ENCODE results near the gene UPF2. TPM values are rescaled to one million over a fixed set of nuclear protein-coding genes. Genes with fewer than 3 reads are reported as not detected.

UPF2 gene, protein sequence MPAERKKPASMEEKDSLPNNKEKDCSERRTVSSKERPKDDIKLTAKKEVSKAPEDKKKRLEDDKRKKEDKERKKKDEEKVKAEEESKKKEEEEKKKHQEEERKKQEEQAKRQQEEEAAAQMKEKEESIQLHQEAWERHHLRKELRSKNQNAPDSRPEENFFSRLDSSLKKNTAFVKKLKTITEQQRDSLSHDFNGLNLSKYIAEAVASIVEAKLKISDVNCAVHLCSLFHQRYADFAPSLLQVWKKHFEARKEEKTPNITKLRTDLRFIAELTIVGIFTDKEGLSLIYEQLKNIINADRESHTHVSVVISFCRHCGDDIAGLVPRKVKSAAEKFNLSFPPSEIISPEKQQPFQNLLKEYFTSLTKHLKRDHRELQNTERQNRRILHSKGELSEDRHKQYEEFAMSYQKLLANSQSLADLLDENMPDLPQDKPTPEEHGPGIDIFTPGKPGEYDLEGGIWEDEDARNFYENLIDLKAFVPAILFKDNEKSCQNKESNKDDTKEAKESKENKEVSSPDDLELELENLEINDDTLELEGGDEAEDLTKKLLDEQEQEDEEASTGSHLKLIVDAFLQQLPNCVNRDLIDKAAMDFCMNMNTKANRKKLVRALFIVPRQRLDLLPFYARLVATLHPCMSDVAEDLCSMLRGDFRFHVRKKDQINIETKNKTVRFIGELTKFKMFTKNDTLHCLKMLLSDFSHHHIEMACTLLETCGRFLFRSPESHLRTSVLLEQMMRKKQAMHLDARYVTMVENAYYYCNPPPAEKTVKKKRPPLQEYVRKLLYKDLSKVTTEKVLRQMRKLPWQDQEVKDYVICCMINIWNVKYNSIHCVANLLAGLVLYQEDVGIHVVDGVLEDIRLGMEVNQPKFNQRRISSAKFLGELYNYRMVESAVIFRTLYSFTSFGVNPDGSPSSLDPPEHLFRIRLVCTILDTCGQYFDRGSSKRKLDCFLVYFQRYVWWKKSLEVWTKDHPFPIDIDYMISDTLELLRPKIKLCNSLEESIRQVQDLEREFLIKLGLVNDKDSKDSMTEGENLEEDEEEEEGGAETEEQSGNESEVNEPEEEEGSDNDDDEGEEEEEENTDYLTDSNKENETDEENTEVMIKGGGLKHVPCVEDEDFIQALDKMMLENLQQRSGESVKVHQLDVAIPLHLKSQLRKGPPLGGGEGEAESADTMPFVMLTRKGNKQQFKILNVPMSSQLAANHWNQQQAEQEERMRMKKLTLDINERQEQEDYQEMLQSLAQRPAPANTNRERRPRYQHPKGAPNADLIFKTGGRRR
- polyA plus RNA-seq (14.0 to 20.3 TPM (median 14.4 TPM) in 3 replicates), polyA minus RNA-seq (2.3 to 20.1 TPM (median 9.9 TPM) in 3 replicates)
- polyA plus RNA-seq (2011; ENCODE audit: low read depth), result 84.0 TPM
- polyA plus RNA-seq (2011; cell fraction: cytosol; rRNA removed), result 9.7 and 16.1 TPM in 2 replicates
- polyA plus RNA-seq (2011; cell fraction: nucleus; rRNA removed), result 19.3 and 26.5 TPM in 2 replicates
- polyA plus RNA-seq (2012; ENCODE audit: low replicate concordance), result 13.5 and 20.9 TPM in 2 replicates
- polyA minus RNA-seq (2011; cell fraction: cytosol; rRNA and poly(A)+ RNA removed), result 6.9 TPM
- 11.4 and 23.7 TPM in 2 replicates for polyA minus RNA-seq (2011; cell fraction: nucleus; rRNA and poly(A)+ RNA removed)

DNA sequence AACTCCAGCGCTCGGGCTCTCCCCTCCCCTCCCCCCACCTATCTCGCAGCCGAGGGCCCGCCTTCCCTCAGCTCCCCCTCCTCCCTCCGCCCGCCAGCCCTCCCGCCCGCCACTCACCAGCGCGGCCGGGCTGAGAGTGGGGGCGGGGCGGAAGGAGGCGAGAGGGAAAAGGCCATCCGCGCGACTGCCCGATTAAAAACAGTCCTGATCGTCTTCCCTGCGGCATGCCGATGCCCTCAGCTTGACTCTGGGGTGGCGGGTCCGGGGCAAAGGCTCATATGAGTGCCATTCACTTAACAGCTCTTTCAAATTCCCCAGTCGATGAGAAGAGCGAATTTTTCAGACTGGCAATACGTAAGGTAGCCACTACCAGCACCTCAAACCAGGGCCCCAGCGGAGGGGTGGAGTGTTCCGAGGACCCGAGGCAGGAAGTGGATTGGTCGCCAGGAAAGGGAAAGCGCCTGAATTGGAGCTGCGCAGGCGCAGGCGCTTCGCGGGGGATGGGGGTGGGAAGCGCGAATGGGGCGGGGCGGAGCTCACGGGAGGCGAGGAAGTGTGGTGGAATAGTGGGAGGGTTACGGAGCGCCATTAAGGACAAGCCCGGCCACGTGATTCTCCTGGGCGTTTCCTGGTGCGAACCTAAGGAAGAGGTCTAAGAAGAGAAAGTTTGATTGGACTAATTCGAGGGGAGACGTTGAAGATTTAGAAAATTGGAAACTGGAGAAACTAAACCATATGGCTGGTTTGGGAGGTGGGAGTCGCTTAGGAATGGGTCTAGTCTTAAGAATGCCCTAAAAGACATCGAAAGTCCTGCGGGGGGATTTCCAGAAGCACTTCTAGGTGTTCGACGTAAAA lies at the start of gene UPF2:
Gene UPF2 (minus strand): TSS at position 13 of the 855 bp plus-strand sequence. CDS start 7,386 bp downstream, outside the sequence.
- peaks cover 45% of the 10 kb centered on the region for H3K79me2 ChIP-seq (ENCODE audit: control insufficient read depth, insufficient read depth, low read length)
- no peaks in the 10 kb centered on the region for H3K9me1 ChIP-seq (ENCODE audit: control insufficient read depth, extremely low read depth, insufficient read depth, low read length)
- FAIRE-seq (peak; percentile 74), DNase-seq (ENCODE audit: low read depth, low spot score) (peak; percentile 94)
- H3K36me3 ChIP-seq (ENCODE audit: control insufficient read depth in 2 of 2, extremely low read depth in 1 of 2, insufficient read depth in 2 of 2, low read length in 2 of 2), result no peaks in the 10 kb centered on the region
- H4K20me1 ChIP-seq (ENCODE audit: control insufficient read depth, extremely low read depth, insufficient read depth, low read length), result no peaks in the 10 kb centered on the region
- H3K9me3 ChIP-seq (ENCODE audit: control insufficient read depth, low read depth, low read length), result no peaks in the 10 kb centered on the region
- H3K9ac ChIP-seq (ENCODE audit: control insufficient read depth, extremely low read depth, insufficient read depth, low read length), result peak within 1 kb of the TSS; percentile 100
- H3K4me3 ChIP-seq (ENCODE audit: control insufficient read depth in 2 of 3, extremely low read depth in 1 of 3, insufficient read depth in 2 of 3, low read depth in 1 of 3, low read length in 3 of 3), result peak within 1 kb of the TSS; percentile 89 to 100 (median 93)
- H3K4me2 ChIP-seq (ENCODE audit: control insufficient read depth, extremely low read depth, insufficient read depth, low read depth, low read length), result peak within 1 kb of the TSS; percentile 92
- H3K4me1 ChIP-seq (ENCODE audit: control insufficient read depth, extremely low read depth, insufficient read depth, low read length), result peaks cover 11% of the 10 kb centered on the region
- no peak for TF ChIP-seq EZH2 (IDR thresholded peaks at IDR 0.05; ENCODE audit: low read length)
- no peak for TF ChIP-seq CTCF (optimal IDR thresholded peaks at IDR 0.05 in 1 of 3, IDR thresholded peaks at IDR 0.05 in 1 of 3, conservative IDR thresholded peaks at IDR 0.05 in 1 of 3; ENCODE audit: extremely low read depth in 1 of 3, insufficient read depth in 2 of 3, low read length in 3 of 3)
- H3K27ac ChIP-seq (ENCODE audit: control insufficient read depth, insufficient read depth, low read length), result peak within 1 kb of the TSS; percentile 100
- H2AFZ ChIP-seq (ENCODE audit: control insufficient read depth, low read length), result peak within 1 kb of the TSS; percentile 98
- no peaks in the 10 kb centered on the region for H3K27me3 ChIP-seq (ENCODE audit: control insufficient read depth, extremely low read depth, insufficient read depth, low read length)
- dilution Hi-C loops (cut with MboI; ENCODE audit: extremely low pct_ligation_motif_present, low sequenced_read_pairs), result no loop called here
